RWPE1 (cell line): Measurements from ENCODE around the gene TMA7B.

Experiments
- CTCF ChIA-PET: fragments of 350-600 bp; sonication (Branson Sonifier 250); formaldehyde crosslinking; extraction: SDS; loops from one replicate; lab custom pipeline; 2021; lab: Yijun Ruan, JAX
- POLR2A ChIA-PET: fragments of 400-600 bp; formaldehyde crosslinking; extraction: SDS; loops from one replicate; lab custom pipeline; 2020; ENCODE audit warnings: antibody characterized with exemption; ENCODE audit not compliant: low non-redundant PET; lab: Yijun Ruan, JAX
- DNase-seq: peaks from one replicate; pipeline ENCODE4 v3.0.0; 2012; ENCODE audit warnings: low spot score
- H3K27ac ChIP-seq: fragments of 450-650 bp; 2 replicates; pipeline ENCODE4 v1.5.1; 2017
- CTCF ChIP-seq: fragments of 450-650 bp; conservative IDR thresholded peaks from 2 replicates; pipeline ENCODE4 v1.5.1; 2017; ENCODE audit warnings: low read depth, mild to moderate bottlenecking

The TMA7B gene

GRCh38 chr22:39959640-39960447 lies at the start of gene TMA7B:
Gene TMA7B (plus strand): TSS chr22:39960397. CDS start chr22:39964375, 3,978 bp downstream.
- H3K27ac ChIP-seq, result no peak within 1 kb of the TSS
- DNase-seq, result peak; percentile 20
- no peak for TF ChIP-seq CTCF
- ChIA-PET POLR2A (no interaction called here), CTCF (interaction anchor here (0.6 to 0.7 kb wide), 4 partner anchors 36 to 237 kb away, joined by 3 to 4 read pairs (median 4); no protein-coding TSS in a partner anchor)

- no peak for TF ChIP-seq CTCF
- no peak for DNase-seq
- ChIA-PET POLR2A (no interaction called here), CTCF (interaction anchor here (0.6 kb wide), 2 partner anchors 63 to 174 kb away, joined by 3 to 6 read pairs; no protein-coding TSS in a partner anchor)
- H3K27ac ChIP-seq, result no peak overlapping the region
Measured at GRCh38 chr22:39910876-39911613, 49.2 kb upstream of the TMA7B start.

GRCh38 chr22:39913321-39913720 lies 46.9 kb upstream of the TMA7B start:
- TF ChIP-seq CTCF, result no peak

GRCh38 chr22:39913886-39914285 lies 46.3 kb upstream of the TMA7B start:
- ChIA-PET POLR2A (no interaction called here), CTCF (interaction anchor here (0.7 to 0.9 kb wide), 2 partner anchors 8 to 19 kb away, joined by 3 read pairs; no protein-coding TSS in a partner anchor)
- DNase-seq, result no peak
- H3K27ac ChIP-seq, result no peak overlapping the region
- TF ChIP-seq CTCF, result no peak

More at GRCh38 chr22:39913321-39913720, 46.9 kb upstream of the TMA7B start:
- POLR2A ChIA-PET, result interaction anchor here (0.5 kb wide), 1 partner anchor 8 kb away, joined by 4 read pairs; no protein-coding TSS in a partner anchor
- CTCF ChIA-PET, result interaction anchor here (1.0 kb wide), 1 partner anchor 112 kb away, joined by 3 read pairs; no protein-coding TSS in a partner anchor
- H3K27ac ChIP-seq, result no peak overlapping the region
- no peak for DNase-seq

GRCh38 chr22:39914584-39914983 lies 45.6 kb upstream of the TMA7B start:
- no peak for DNase-seq
- no peak overlapping the region for H3K27ac ChIP-seq
- TF ChIP-seq CTCF, result no peak
- ChIA-PET POLR2A (no interaction called here), CTCF (interaction anchor here (0.7 to 0.9 kb wide), 2 partner anchors 9 to 18 kb away, joined by 3 read pairs; no protein-coding TSS in a partner anchor)

- POLR2A ChIA-PET, result no interaction called here
- no peak for TF ChIP-seq CTCF
- DNase-seq, result no peak
- CTCF ChIA-PET, result no interaction called here
- no peak overlapping the region for H3K27ac ChIP-seq
Measured at GRCh38 chr22:39915295-39915726, 44.9 kb upstream of the TMA7B start.
